GM15510 (cell line): ENCODE measurements around the gene UACA.

Source experiments
- POLR2A ChIP-seq: IDR thresholded peaks from 3 replicates; pipeline ENCODE4 v1.6.1; 2011; ENCODE audit warnings: borderline replicate concordance; ENCODE audit not compliant: insufficient read length; ENCODE audit errors: extremely low read depth

Gene UACA

DNA sequence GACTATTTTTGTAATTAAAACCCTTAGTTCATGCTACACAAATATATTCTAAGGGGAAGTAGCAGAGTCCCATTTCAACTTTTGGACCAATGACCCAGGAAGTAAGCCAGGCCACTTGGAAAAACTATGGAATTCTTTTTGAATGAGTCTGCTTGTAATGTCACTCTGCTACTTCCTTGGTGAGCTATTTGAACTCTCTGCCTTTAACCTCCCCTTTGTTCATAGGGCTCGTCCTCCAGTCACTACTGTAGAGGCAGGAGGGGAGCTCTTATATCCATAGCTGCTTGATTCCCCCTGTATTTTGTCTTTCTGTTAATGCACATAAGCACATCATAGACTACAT is 119.6 kb downstream of the UACA start:
- no peak for TF ChIP-seq POLR2A

GRCh38 chr15:70643106-70643782 is 120.1 kb downstream of the UACA start:
- TF ChIP-seq POLR2A = no peak

DNA sequence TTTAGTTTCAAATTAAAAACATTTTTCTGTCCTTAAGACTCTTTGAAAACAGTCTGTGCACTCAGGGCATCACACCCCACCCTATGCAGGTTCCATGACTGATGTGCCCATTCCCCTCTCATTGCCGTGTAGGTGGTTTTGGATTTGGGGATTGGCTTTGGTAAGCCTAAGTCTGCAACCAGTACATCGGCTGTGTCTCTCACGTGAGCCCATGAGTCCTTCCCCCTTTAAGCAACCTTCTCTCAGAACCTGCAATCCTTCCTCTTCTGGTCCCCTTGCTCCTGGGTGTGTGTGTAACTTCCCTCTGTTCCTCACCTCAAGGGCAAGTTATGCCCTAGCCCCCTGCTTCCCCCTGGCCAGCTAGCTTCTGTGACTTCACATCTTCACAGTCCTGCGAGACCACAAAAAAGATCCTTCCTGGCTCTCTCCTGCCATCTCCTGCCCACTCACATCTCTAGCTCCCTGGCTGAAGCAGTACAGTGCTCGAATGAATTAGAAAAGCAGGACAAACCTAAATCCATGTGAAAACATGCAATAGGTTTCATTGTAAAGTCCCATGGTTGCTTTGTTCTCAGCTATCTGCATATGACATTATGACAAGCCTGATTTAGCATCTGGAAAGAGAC is 126.7 kb downstream of the UACA start:
- TF ChIP-seq POLR2A = no peak

GRCh38 chr15:70635895-70636294 is 127.5 kb downstream of the UACA start:
- no peak for TF ChIP-seq POLR2A

- TF ChIP-seq POLR2A = no peak
Observed at GRCh38 chr15:70633991-70634390, 129.4 kb downstream of the UACA start.

GRCh38 chr15:70633103-70633831 is 130.1 kb downstream of the UACA start:
- TF ChIP-seq POLR2A = no peak

DNA sequence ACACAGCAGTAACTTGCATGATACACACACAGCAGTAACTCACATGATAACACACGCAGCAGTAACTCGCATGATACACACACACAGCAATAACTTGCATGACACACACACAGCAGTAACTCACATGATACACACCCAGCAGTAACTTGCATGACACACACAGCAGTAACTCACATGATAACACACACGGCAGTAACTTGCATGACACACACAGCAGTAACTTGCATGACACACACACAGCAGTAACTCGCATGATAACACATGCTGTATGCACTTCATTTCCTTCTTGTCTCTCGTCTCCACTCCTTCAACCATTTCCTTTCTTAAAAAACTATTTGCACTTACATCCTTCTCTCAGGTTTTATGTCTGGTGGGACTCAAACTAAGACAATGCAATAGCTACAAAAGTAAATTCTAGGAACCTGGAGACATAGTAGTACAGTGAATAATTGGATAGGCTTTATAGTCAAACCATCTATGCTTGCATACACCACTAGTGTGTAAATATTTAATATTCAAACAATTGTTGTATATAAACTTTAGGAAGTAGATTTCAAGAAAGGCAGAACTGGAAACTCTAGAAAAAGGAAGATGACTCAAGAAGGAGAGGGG is 130.8 kb downstream of the UACA start:
- TF ChIP-seq POLR2A = no peak

GRCh38 chr15:70632079-70632478 is 131.3 kb downstream of the UACA start:
- no peak for TF ChIP-seq POLR2A

- TF ChIP-seq POLR2A = no peak
Observed at GRCh38 chr15:70629735-70630273, 133.6 kb downstream of the UACA start.

- TF ChIP-seq POLR2A = no peak
Observed at GRCh38 chr15:70628549-70628896, 134.8 kb downstream of the UACA start.

- no peak for TF ChIP-seq POLR2A
Observed at GRCh38 chr15:70627734-70628548, 135.4 kb downstream of the UACA start.

DNA sequence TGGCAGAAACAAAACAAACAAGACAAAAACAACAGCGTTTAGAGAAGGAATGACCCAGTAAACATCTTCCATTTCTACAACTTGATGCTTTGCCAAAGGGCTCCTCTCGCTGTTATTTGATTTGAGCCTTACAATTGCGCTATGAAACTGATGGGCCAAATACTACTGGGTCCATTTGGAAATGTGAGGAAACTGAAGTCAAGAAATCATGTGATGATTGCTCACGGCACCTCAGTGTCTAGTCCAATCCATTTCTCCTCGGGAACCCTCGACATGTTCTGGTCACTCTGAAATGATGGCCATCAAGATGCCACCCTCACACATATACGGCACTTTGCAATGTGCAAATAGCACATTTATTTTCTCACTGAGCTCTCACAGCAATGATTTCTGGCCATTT is 136.0 kb downstream of the UACA start:
- no peak for TF ChIP-seq POLR2A

GRCh38 chr15:70625438-70625837 is 137.9 kb downstream of the UACA start:
- no peak for TF ChIP-seq POLR2A

DNA sequence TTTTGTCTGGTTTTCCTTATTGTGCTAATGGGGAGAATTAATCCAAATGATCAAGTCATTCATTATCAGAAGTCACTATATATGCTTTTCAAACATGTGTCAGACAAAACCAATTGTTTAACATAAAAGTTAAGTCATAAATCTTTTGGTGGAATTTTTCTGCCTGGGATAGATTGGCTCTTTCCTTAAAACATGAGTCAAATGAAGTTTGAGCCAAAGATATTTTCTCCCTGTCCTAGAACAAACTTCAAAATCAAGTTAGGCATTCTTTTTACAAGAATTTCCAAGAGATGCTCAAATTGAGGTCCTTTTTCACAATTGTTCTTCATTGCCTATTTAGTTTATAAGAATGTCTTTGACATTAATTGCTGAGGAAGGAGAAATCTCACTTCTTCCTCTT is 138.3 kb downstream of the UACA start:
- TF ChIP-seq POLR2A = no peak
